Progenitor cell of endocrine pancreas (in vitro differentiated cells): ENCODE results near the gene ANTXRL. TPM values are rescaled to one million over a fixed set of nuclear protein-coding genes. Genes with fewer than 3 reads are reported as not detected.
"Not testable (repeated sequence)": the region's sequence is repeated elsewhere in the genome, so short reads cannot be mapped to it uniquely, and the experiment has no call there.

ENCODE experiments used
- DNase-seq: peaks from one replicate; pipeline ENCODE4 v3.0.0; 2021; ENCODE audit warnings: low spot score; ENCODE audit not compliant: unreplicated experiment
- H3K27ac Mint-ChIP-seq: 2 replicates; pipeline ENCODE4 v1.8.0; 2021; ENCODE audit warnings: mild to moderate bottlenecking, moderate library complexity, mixed read lengths
- H3K27me3 Mint-ChIP-seq: 2 replicates; pipeline ENCODE4 v1.8.0; 2021; ENCODE audit warnings: mixed read lengths
- H3K36me3 Mint-ChIP-seq: 2 replicates; pipeline ENCODE4 v1.8.0; 2022; ENCODE audit warnings: mixed read lengths; ENCODE audit not compliant: insufficient read depth
- H3K4me1 Mint-ChIP-seq: 2 replicates; pipeline ENCODE4 v1.8.0; 2021; ENCODE audit warnings: low read depth, mixed read lengths
- H3K4me3 Mint-ChIP-seq: 2 replicates; pipeline ENCODE4 v1.8.0; 2021; ENCODE audit warnings: low read depth, mild to moderate bottlenecking, moderate library complexity, mixed read lengths
- H3K9me3 Mint-ChIP-seq: 2 replicates; pipeline ENCODE4 v1.8.0; 2021; ENCODE audit warnings: low read depth, mixed read lengths
- CTCF ChIP-seq: fragments of 200-600 bp; sonication (generic); IDR thresholded peaks from one replicate; pipeline ENCODE4 v1.5.0; 2021; ENCODE audit warnings: antibody characterized with exemption, mild to moderate bottlenecking; ENCODE audit not compliant: unreplicated experiment
- total RNA-seq: library from RNA; stranded (reverse); gene quantifications from 2 replicates; pipeline ENCODE4 v1.2.1, GENCODE V29; 2021

Gene ANTXRL
- total RNA-seq, 1 donor from 2014 or later = not detected

DNA sequence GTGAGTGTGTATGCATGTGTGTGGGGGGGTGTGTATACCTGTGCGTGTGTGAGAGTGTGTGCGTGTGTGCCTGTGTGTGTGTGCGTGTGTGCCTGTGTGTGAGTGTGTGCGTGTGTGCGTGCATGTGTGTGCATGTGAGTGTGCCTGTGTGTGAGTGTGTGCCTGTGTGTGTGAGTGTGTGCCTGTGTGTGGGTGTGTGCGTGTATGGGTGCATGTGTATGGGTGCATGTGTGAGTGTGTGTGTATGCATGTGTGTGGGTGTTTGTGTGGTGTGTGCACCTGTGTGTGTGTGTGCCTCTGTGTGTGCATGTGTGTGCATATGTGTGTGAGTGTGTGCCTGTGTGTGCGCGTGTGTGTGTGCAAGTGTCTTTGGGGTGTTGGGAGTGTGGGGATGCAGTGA is 6.4 kb downstream of the ANTXRL start:
- H3K36me3 Mint-ChIP-seq = no peaks in the 10 kb centered on the region
- no peak overlapping the region for H3K4me3 Mint-ChIP-seq
- H3K27me3 Mint-ChIP-seq = peaks cover 53% of the 10 kb centered on the region
- no peak for DNase-seq
- H3K27ac Mint-ChIP-seq = no peak overlapping the region
- no peaks in the 10 kb centered on the region for H3K4me1 Mint-ChIP-seq
- no peak for TF ChIP-seq CTCF
- no peaks in the 10 kb centered on the region for H3K9me3 Mint-ChIP-seq

- Mint-ChIP-seq H3K36me3 (no peaks in the 10 kb centered on the region), H3K27ac (no peak overlapping the region), H3K9me3 (no peaks in the 10 kb centered on the region), H3K4me3 (no peak overlapping the region), H3K27me3 (peaks cover 54% of the 10 kb centered on the region), H3K4me1 (no peaks in the 10 kb centered on the region)
- no peak for DNase-seq
- TF ChIP-seq CTCF = no peak
These were observed 7.2 kb downstream of the ANTXRL start for GRCh38 chr10:46293832-46294640.

GRCh38 chr10:46294641-46295220 is 7.9 kb downstream of the ANTXRL start:
- Mint-ChIP-seq H3K4me3 (no peak overlapping the region), H3K27me3 (peaks cover 47% of the 10 kb centered on the region), H3K27ac (no peak overlapping the region), H3K4me1 (no peaks in the 10 kb centered on the region), H3K9me3 (no peaks in the 10 kb centered on the region), H3K36me3 (no peaks in the 10 kb centered on the region)
- DNase-seq = no peak
- no peak for TF ChIP-seq CTCF

DNA sequence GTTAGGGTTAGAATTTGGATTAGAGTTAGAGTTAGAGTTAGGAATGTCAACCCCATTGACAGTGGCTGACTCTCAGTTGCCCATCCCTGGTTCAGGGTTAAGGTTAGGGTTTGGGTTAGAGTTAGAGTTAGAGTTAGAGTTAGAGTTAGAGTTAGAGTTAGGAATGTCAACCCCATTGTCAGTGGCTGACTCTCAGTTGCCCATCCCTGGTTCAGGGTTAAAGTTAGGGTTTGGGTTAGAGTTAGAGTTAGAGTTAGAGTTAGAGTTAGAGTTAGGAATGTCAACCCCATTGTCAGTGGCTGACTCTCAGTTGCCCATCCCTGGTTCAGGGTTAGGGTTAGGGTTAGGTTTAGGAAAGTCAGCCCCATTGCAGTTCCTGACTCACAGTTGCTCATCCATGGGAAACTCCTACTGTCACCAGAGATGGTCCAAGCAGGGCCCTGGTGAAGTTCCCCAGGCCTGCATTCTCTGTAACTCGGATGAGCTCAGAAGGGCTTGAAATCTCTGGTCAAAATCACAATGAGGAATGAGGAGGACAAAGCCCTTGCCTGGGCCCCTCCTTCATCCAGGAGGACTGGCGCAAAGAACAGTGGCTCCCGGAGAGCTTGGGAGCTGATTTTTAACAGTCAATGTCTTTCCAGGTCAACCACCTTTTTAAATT is 8.7 kb downstream of the ANTXRL start:
- not testable (repeated sequence) for H3K4me1 Mint-ChIP-seq, H3K36me3 Mint-ChIP-seq, DNase-seq, H3K9me3 Mint-ChIP-seq, H3K4me3 Mint-ChIP-seq, H3K27ac Mint-ChIP-seq
- peaks cover 43% of the 10 kb centered on the region for H3K27me3 Mint-ChIP-seq

DNA sequence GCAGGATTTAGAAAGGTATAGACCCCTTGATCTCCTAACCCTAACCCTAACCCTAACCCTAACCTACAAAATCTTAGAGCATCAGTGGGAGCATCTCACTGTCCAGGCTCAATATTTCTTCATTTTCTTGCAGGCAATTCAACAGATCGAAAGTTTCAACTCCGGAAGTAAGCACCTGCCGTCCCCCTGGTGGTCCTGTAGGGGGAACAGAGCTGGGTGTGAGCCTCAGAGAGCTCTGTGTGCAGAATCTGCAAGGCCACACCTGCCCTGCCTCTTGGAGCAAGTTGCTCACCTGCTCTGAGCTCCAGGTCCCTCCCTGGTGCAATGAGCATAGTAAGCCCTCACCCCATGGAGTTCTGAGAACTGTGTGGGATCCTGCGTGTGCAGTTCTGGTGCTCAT is 9.3 kb downstream of the ANTXRL start:
- H3K36me3 Mint-ChIP-seq, H3K9me3 Mint-ChIP-seq, H3K4me3 Mint-ChIP-seq, DNase-seq, H3K27ac Mint-ChIP-seq, H3K4me1 Mint-ChIP-seq: not testable (repeated sequence)
- peaks cover 37% of the 10 kb centered on the region for H3K27me3 Mint-ChIP-seq
- peak; percentile 22 for TF ChIP-seq CTCF
